ENCODE results near the gene PLEKHM3. TPM values are rescaled to one million over a fixed set of nuclear protein-coding genes. Genes with fewer than 3 reads are reported as not detected.

PLEKHM3 gene
- total and polyA plus RNA-seq, 2 of the 13 experiments (the other 11 are each of a cell fraction or from before 2014, with no cell fraction given) = 4.5 to 4.7 TPM

DNA sequence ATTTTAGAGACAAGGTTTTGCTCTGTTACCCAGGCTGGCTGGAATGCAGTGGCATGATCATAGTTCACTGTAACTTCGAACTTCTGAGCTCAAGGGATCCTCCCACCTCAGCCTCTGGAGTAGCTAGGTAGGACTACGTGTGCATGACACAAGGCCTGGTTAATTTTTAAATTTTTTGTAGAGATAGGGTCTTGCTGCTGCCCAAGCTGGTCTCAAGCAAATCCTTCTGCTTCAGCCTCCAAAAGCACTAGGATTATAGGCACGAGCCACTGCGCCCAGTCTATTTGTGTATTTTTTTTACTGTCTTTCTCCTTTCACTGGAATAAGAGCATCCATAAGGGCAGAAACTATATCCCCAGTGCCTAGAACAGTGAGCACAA lies 89.3 kb downstream of the PLEKHM3 start (continued):
- TF ChIP-seq NFIC (IDR thresholded peaks at IDR 0.05; ENCODE audit: low read length) = peak; percentile 55; the same call in 1 of the 2 replicates
- no peak for TF ChIP-seq NFKBIZ (CRISPR knock-in tag; IDR thresholded peaks at IDR 0.05)
- TF ChIP-seq HNF1B (CRISPR knock-in tag; IDR thresholded peaks at IDR 0.05) = peak; percentile 94
- peak; percentile 37; the same call in 1 of the 2 replicates for TF ChIP-seq RBFOX2 (IDR thresholded peaks at IDR 0.05; ENCODE audit: low read depth, low read length)
- TF ChIP-seq, protein P1, sequence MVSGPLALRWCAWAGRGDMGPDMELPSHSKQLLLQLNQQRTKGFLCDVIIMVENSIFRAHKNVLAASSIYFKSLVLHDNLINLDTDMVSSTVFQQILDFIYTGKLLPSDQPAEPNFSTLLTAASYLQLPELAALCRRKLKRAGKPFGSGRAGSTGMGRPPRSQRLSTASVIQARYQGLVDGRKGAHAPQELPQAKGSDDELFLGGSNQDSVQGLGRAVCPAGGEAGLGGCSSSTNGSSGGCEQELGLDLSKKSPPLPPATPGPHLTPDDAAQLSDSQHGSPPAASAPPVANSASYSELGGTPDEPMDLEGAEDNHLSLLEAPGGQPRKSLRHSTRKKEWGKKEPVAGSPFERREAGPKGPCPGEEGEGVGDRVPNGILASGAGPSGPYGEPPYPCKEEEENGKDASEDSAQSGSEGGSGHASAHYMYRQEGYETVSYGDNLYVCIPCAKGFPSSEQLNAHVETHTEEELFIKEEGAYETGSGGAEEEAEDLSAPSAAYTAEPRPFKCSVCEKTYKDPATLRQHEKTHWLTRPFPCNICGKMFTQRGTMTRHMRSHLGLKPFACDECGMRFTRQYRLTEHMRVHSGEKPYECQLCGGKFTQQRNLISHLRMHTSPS (CRISPR knock-in tag; IDR thresholded peaks at IDR 0.05; ENCODE audit: low read depth) = no peak
- TF ChIP-seq DR1 (CRISPR knock-in tag; IDR thresholded peaks at IDR 0.05) = no peak
- no peak for TF ChIP-seq ZUFSP (CRISPR knock-in tag; IDR thresholded peaks at IDR 0.05; ENCODE audit: borderline replicate concordance)
- no peak for TF ChIP-seq LCORL (IDR thresholded peaks at IDR 0.05)
- TF ChIP-seq LCORL (CRISPR knock-in tag; IDR thresholded peaks at IDR 0.05) = no peak
- peak; percentile 89 for TF ChIP-seq HNF1A (IDR thresholded peaks at IDR 0.05; ENCODE audit: low read depth)
- TF ChIP-seq HNF1A (CRISPR knock-in tag; IDR thresholded peaks at IDR 0.05; ENCODE audit: borderline replicate concordance) = peak; percentile 91
- TF ChIP-seq IKZF4 (CRISPR knock-in tag; IDR thresholded peaks at IDR 0.05; ENCODE audit: borderline replicate concordance, low read depth, not compliant biosample characterization) = no peak
- TF ChIP-seq ZMYM3 (CRISPR knock-in tag; IDR thresholded peaks at IDR 0.05) = peak; percentile 84
- TF ChIP-seq U2AF2 (IDR thresholded peaks at IDR 0.05; ENCODE audit: low read depth, low read length) = no peak
- TF ChIP-seq REL (CRISPR knock-in tag; conservative IDR thresholded peaks at IDR 0.05) = no peak
- no peak for TF ChIP-seq MAX (IDR thresholded peaks at IDR 0.05)
- TF ChIP-seq FOXA3 (CRISPR knock-in tag; IDR thresholded peaks at IDR 0.05) = peak; percentile 63
- TF ChIP-seq SIX4 (CRISPR knock-in tag; IDR thresholded peaks at IDR 0.05) = no peak
- no peak for TF ChIP-seq ZNF558 (CRISPR knock-in tag; IDR thresholded peaks at IDR 0.05; ENCODE audit: borderline replicate concordance)
- TF ChIP-seq ZNF614 (CRISPR knock-in tag; IDR thresholded peaks at IDR 0.05; ENCODE audit: borderline replicate concordance) = 0 out of 2 replicates have a peak, but pooled peaks have one; percentile 30
- TF ChIP-seq ZNF431 (CRISPR knock-in tag; IDR thresholded peaks at IDR 0.05; ENCODE audit: borderline replicate concordance, low read depth) = no peak
- TF ChIP-seq ZNF34 (CRISPR knock-in tag; IDR thresholded peaks at IDR 0.05; ENCODE audit: borderline replicate concordance) = no peak

All from HepG2 (cell line).